ENCODE data around the gene PCDH1.

PCDH1 gene

GRCh38 chr5:141909212-141909611 lies 31.0 kb upstream of the PCDH1 start:
- H3K9me2 ChIP-seq (replicated peaks; ENCODE audit: low read depth, low read length): no peaks in the 10 kb centered on the region
- no peak for TF ChIP-seq CTCF (conservative IDR thresholded peaks at IDR 0.05; ENCODE audit: low read length)
- TF ChIP-seq EZH2phosphoT487 (IDR thresholded peaks at IDR 0.05; ENCODE audit: borderline replicate concordance): no peak
- H3K4me2 ChIP-seq (ENCODE audit: low read depth, low read length, poor library complexity, severe bottlenecking): no peak overlapping the region
- H3K36me3 ChIP-seq (ENCODE audit: insufficient read depth, low read length): no peaks in the 10 kb centered on the region
- no peaks in the 10 kb centered on the region for H3K9me3 ChIP-seq (ENCODE audit: insufficient read depth, low read depth, low read length)
- H3K9ac ChIP-seq (ENCODE audit: low read depth, low read length, poor library complexity, severe bottlenecking): no peak overlapping the region
- H3K79me2 ChIP-seq (ENCODE audit: insufficient read depth, low read length): no peaks in the 10 kb centered on the region
- no peaks in the 10 kb centered on the region for H3F3A ChIP-seq (ENCODE audit: low read depth)
- no peak overlapping the region for H2AFZ ChIP-seq (ENCODE audit: low read length)
- H3K27me3 ChIP-seq (ENCODE audit: insufficient read depth, low read length, poor library complexity, severe bottlenecking): no peaks in the 10 kb centered on the region
- H3K4me3 ChIP-seq (ENCODE audit: low read length, poor library complexity, severe bottlenecking): no peak overlapping the region
- no peaks in the 10 kb centered on the region for H3K4me1 ChIP-seq (ENCODE audit: insufficient read depth, low read length, poor library complexity, severe bottlenecking)
- H4K20me1 ChIP-seq (ENCODE audit: insufficient read depth, low read length, poor library complexity, severe bottlenecking): no peaks in the 10 kb centered on the region

GRCh38 chr5:141908796-141909195 lies 30.6 kb upstream of the PCDH1 start:
- H3K4me3 ChIP-seq (ENCODE audit: low read length, poor library complexity, severe bottlenecking): no peak overlapping the region
- no peaks in the 10 kb centered on the region for H3F3A ChIP-seq (ENCODE audit: low read depth)
- no peak overlapping the region for H3K4me2 ChIP-seq (ENCODE audit: low read depth, low read length, poor library complexity, severe bottlenecking)
- H3K9ac ChIP-seq (ENCODE audit: low read depth, low read length, poor library complexity, severe bottlenecking): no peak overlapping the region
- no peaks in the 10 kb centered on the region for H3K79me2 ChIP-seq (ENCODE audit: insufficient read depth, low read length)
- H3K27me3 ChIP-seq (ENCODE audit: insufficient read depth, low read length, poor library complexity, severe bottlenecking): no peaks in the 10 kb centered on the region
- H3K36me3 ChIP-seq (ENCODE audit: insufficient read depth, low read length): no peaks in the 10 kb centered on the region
- no peaks in the 10 kb centered on the region for H3K4me1 ChIP-seq (ENCODE audit: insufficient read depth, low read length, poor library complexity, severe bottlenecking)
- TF ChIP-seq CTCF (conservative IDR thresholded peaks at IDR 0.05; ENCODE audit: low read length) (no peak), EZH2phosphoT487 (IDR thresholded peaks at IDR 0.05; ENCODE audit: borderline replicate concordance) (no peak)
- H3K9me3 ChIP-seq (ENCODE audit: insufficient read depth, low read depth, low read length): no peaks in the 10 kb centered on the region
- H3K9me2 ChIP-seq (replicated peaks; ENCODE audit: low read depth, low read length): no peaks in the 10 kb centered on the region
- no peaks in the 10 kb centered on the region for H4K20me1 ChIP-seq (ENCODE audit: insufficient read depth, low read length, poor library complexity, severe bottlenecking)
- no peak overlapping the region for H2AFZ ChIP-seq (ENCODE audit: low read length)

- H3K79me2 ChIP-seq (ENCODE audit: insufficient read depth, low read length): no peaks in the 10 kb centered on the region
- no peak overlapping the region for H2AFZ ChIP-seq (ENCODE audit: low read length)
- H4K20me1 ChIP-seq (ENCODE audit: insufficient read depth, low read length, poor library complexity, severe bottlenecking): no peaks in the 10 kb centered on the region
- no peaks in the 10 kb centered on the region for H3K36me3 ChIP-seq (ENCODE audit: insufficient read depth, low read length)
- no peak for TF ChIP-seq EZH2phosphoT487 (IDR thresholded peaks at IDR 0.05; ENCODE audit: borderline replicate concordance)
- no peak for TF ChIP-seq CTCF (conservative IDR thresholded peaks at IDR 0.05; ENCODE audit: low read length)
- no peak overlapping the region for H3K4me2 ChIP-seq (ENCODE audit: low read depth, low read length, poor library complexity, severe bottlenecking)
- H3K4me1 ChIP-seq (ENCODE audit: insufficient read depth, low read length, poor library complexity, severe bottlenecking): no peaks in the 10 kb centered on the region
- H3K9me2 ChIP-seq (replicated peaks; ENCODE audit: low read depth, low read length): no peaks in the 10 kb centered on the region
- H3K4me3 ChIP-seq (ENCODE audit: low read length, poor library complexity, severe bottlenecking): no peak overlapping the region
- H3K27me3 ChIP-seq (ENCODE audit: insufficient read depth, low read length, poor library complexity, severe bottlenecking): no peaks in the 10 kb centered on the region
- no peaks in the 10 kb centered on the region for H3K9me3 ChIP-seq (ENCODE audit: insufficient read depth, low read depth, low read length)
- no peak overlapping the region for H3K9ac ChIP-seq (ENCODE audit: low read depth, low read length, poor library complexity, severe bottlenecking)
- H3F3A ChIP-seq (ENCODE audit: low read depth): no peaks in the 10 kb centered on the region
Observed at GRCh38 chr5:141906972-141907371, 28.8 kb upstream of the PCDH1 start.
